Transverse colon (tissue), 4 donors: ENCODE measurements around the gene MED17. TPM values are rescaled to one million over a fixed set of nuclear protein-coding genes. Genes with fewer than 3 reads are reported as not detected.

ENCODE experiments used
- DNase-seq: peaks from one replicate; pipeline ENCODE4 v3.0.0-alpha.2; 2019
- H3K27ac ChIP-seq, 4 donors: fragments of 200-600 bp; sonication (generic); 2 replicates each; pipeline ENCODE4 v1.5.1; 2016 to 2018; ENCODE audit warnings: inconsistent platforms in 4 of 4
- H3K27me3 ChIP-seq: fragments of 200-600 bp; sonication (generic); 2 replicates; pipeline ENCODE4 v1.5.1; 2017; ENCODE audit warnings: inconsistent platforms
- H3K36me3 ChIP-seq, 4 donors: fragments of 200-600 bp; sonication (generic); 2 replicates each; pipeline ENCODE4 v1.5.1; 2017 to 2019; ENCODE audit warnings: inconsistent platforms in 4 of 4
- H3K4me1 ChIP-seq, 4 donors: fragments of 200-600 bp; sonication (generic); 2 replicates each; pipeline ENCODE4 v1.5.1; 2017 to 2020; ENCODE audit warnings: inconsistent platforms in 4 of 4
- H3K4me3 ChIP-seq, 4 donors: fragments of 200-600 bp; sonication (generic); 1 replicate in 1 of 4; 2 replicates in 3 of 4; pipeline versions ENCODE4 v1.5.1 to v1.6.1; 2017 to 2019; ENCODE audit warnings: inconsistent platforms in 4 of 4
- H3K9me3 ChIP-seq, 2 donors: fragments of 200-600 bp; sonication (generic); 2 replicates each; pipeline ENCODE4 v1.5.1; 2017 to 2019; ENCODE audit warnings: inconsistent platforms in 2 of 2
- CTCF ChIP-seq, 5 experiments: fragments of 200-600 bp in 3 of 5; fragments of 450-650 bp in 2 of 5; sonication (generic) in 3 of 5; IDR thresholded peaks; 1 replicate in 2 of 5; 2 replicates in 3 of 5; pipeline ENCODE4 v1.5.1; 2016 to 2017; ENCODE audit warnings: antibody characterized with exemption in 5 of 5, inconsistent platforms in 3 of 5, mild to moderate bottlenecking in 2 of 5, moderate library complexity in 1 of 5
- EP300 ChIP-seq: sonication (generic); formaldehyde crosslinking; IDR thresholded peaks from one replicate; pipeline ENCODE4 v1.6.1; 2017; ENCODE audit warnings: antibody characterized with exemption, low read depth
- POLR2A ChIP-seq: fragments of 450-650 bp; IDR thresholded peaks from one replicate; pipeline ENCODE4 v1.6.1; 2016; ENCODE audit warnings: antibody characterized with exemption, mild to moderate bottlenecking, moderate library complexity
- POLR2AphosphoS5 ChIP-seq, 3 donors: sonication (generic); formaldehyde crosslinking; IDR thresholded peaks; one replicate each; pipeline ENCODE4 v1.6.1; 2016; ENCODE audit warnings: antibody characterized with exemption in 3 of 3
- WGBS, 2 donors: methylation state at CpG; one replicate each; pipeline ENCODE4 v1.1.5; 2018; ENCODE audit warnings: low coverage in 1 of 2; 5-methylcytosine and 5-hydroxymethylcytosine counted together
- in situ Hi-C, 4 donors: fragments of 200-750 bp; cut with MboI; loops; one replicate each; pipeline versions ENCODE4 v1.15.0 to v1.15.1; 2017; ENCODE audit warnings: low sequenced_read_pairs in 3 of 4, low pct_ligation_motif_present in 1 of 4, low pct_unique_long_range_greater_than_20kb in 1 of 4
- intact Hi-C: fragments of 100-400 bp; cut with DNase I; formaldehyde crosslinking; loops from one replicate; pipeline ENCODE4 v1.15.1; 2023; ENCODE audit warnings: low total_unique reads
- total RNA-seq, 4 donors: library from RNA; depleted of rRNA; stranded (reverse); fragments of >200 nt; gene quantifications; one replicate each; pipeline ENCODE4 v1.1.0, GENCODE V29; 2016

The MED17 gene
- total RNA-seq, 4 donors from 2014 or later, result 17.1 to 29.1 (median 25.1) TPM

GRCh38 chr11:93850594-93851018 lies 66.5 kb downstream of the MED17 start, which contains the start of gene VSTM5:
VSTM5 (minus strand) TSS chr11:93850618; CDS start chr11:93850502, 116 bp downstream.
- no peaks in the 10 kb centered on the region for H3K9me3 ChIP-seq
- in situ Hi-C loops, result no loop called here
- intact Hi-C loops, result no loop called here
- peaks cover 5% of the 10 kb centered on the region for H3K27me3 ChIP-seq
- TF ChIP-seq CTCF (IDR thresholded peaks at IDR 0.05), result no peak
- no peak for TF ChIP-seq POLR2AphosphoS5 (IDR thresholded peaks at IDR 0.05)
- no peak for TF ChIP-seq POLR2A
- TF ChIP-seq EP300, result no peak
- DNase-seq, result no peak
- no peaks in the 10 kb centered on the region for H3K36me3 ChIP-seq
- peak within 1 kb of the TSS; percentile 81 to 90 (median 82) for H3K27ac ChIP-seq
- H3K4me1 ChIP-seq, result peaks cover 8 to 14% (median 11%) of the 10 kb centered on the region in 4 donors
- 28 to 41% methylated on average over 2 to 6 of the region's 6 CpGs for WGBS, 2 donors
- H3K4me3 ChIP-seq, result peak within 1 kb of the TSS; percentile 39 to 66 (median 52)

- in situ Hi-C loops (no loop called here), intact Hi-C loops (no loop called here)
- Histone ChIP-seq H3K36me3 (no peaks in the 10 kb centered on the region), H3K27me3 (peaks cover 5% of the 10 kb centered on the region), H3K9me3 (no peaks in the 10 kb centered on the region), H3K4me1 (peaks cover 8 to 14% (median 11%) of the 10 kb centered on the region in 4 donors), H3K27ac (no peak overlapping the region), H3K4me3 (no peak overlapping the region)
- TF ChIP-seq EP300 (no peak), POLR2A (no peak), CTCF (IDR thresholded peaks at IDR 0.05) (no peak), POLR2AphosphoS5 (IDR thresholded peaks at IDR 0.05) (no peak)
- 84 to 90% methylated on average over 2 to 5 of the region's 5 CpGs for WGBS, 2 donors
- no peak for DNase-seq
These were observed 68.2 kb downstream of the MED17 start for GRCh38 chr11:93852242-93852641.

DNA sequence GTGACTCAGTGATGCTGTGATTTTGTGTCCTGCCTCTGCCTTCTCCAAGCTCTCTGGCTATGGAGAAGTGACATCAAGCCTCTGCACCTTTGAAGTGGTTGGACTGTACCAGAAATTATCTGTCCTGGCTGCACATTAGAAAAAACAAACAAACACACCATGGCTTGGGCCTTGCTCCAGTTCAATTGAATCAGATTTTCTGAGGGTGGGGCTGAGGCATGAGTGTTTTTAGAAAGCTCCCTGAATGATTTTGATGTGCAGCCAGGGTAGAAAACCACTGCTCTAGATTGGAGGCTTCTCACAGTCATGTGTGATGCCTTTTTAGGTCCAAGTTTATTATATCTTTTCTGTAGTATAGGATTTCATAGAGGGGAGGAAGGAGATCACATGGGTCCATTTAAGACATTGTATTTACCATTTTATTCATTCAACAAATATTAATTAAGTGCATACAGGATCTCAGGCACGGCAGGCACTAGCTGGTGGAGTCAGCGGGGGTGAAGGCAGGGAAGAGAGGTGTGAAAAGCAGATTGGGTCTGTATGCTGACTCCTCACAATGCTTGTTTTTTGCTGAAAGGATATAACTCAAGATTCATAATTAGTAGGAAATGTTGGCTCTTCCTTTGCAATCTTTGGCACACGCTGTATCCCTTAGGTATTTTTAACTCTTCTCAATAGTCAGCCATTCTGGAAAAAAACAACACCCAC lies 73.5 kb downstream of the MED17 start:
- in situ Hi-C loops, result no loop called here
- 86% methylated on average over 3 of the region's 3 CpGs for WGBS, 2 donors
- no peak overlapping the region for H3K27ac ChIP-seq
- no peaks in the 10 kb centered on the region for H3K27me3 ChIP-seq
- H3K9me3 ChIP-seq, result no peaks in the 10 kb centered on the region
- TF ChIP-seq POLR2AphosphoS5 (IDR thresholded peaks at IDR 0.05) (no peak), POLR2A (no peak), CTCF (IDR thresholded peaks at IDR 0.05) (no peak), EP300 (no peak)
- H3K4me1 ChIP-seq, result no peaks in the 10 kb centered on the region
- no peaks in the 10 kb centered on the region for H3K36me3 ChIP-seq
- no peak overlapping the region for H3K4me3 ChIP-seq
- no peak for DNase-seq
- intact Hi-C loops, result no loop called here

- no peak for DNase-seq
- in situ Hi-C loops (no loop called here), intact Hi-C loops (no loop called here)
- Histone ChIP-seq H3K27ac (no peak overlapping the region), H3K4me1 (no peaks in the 10 kb centered on the region), H3K4me3 (no peak overlapping the region), H3K27me3 (no peaks in the 10 kb centered on the region), H3K9me3 (no peaks in the 10 kb centered on the region), H3K36me3 (no peaks in the 10 kb centered on the region)
- WGBS, 2 donors, result 38% methylated on average over 3 of the region's 3 CpGs; no CpG with 5 or more reads in 1 of the 2 donors
- TF ChIP-seq POLR2AphosphoS5 (IDR thresholded peaks at IDR 0.05), result no peak
- no peak for TF ChIP-seq EP300
- TF ChIP-seq CTCF (IDR thresholded peaks at IDR 0.05), result no peak
- TF ChIP-seq POLR2A, result no peak
These were observed 74.2 kb downstream of the MED17 start for GRCh38 chr11:93858121-93858775.
